BJ (cell line): ENCODE results near the gene NEO1. TPM values are rescaled to one million over a fixed set of nuclear protein-coding genes. Genes with fewer than 3 reads are reported as not detected.

Source experiments
- CTCF ChIA-PET: fragments of 350-600 bp; formaldehyde crosslinking; extraction: SDS; loops from one replicate; lab custom pipeline; 2021; ENCODE audit warnings: antibody characterized with exemption, inconsistent platforms; lab: Yijun Ruan, JAX
- POLR2A ChIA-PET: fragments of 300-600 bp; sonication (Branson Sonifier 250); formaldehyde crosslinking; extraction: SDS; loops from one replicate; lab custom pipeline; 2021; ENCODE audit warnings: antibody characterized with exemption; lab: Charles Lee
- DNase-seq: peaks from one replicate; pipeline ENCODE4 v3.0.0-alpha.2; 2011; ENCODE audit warnings: low read depth
- H3K27me3 ChIP-seq: 2 replicates; pipeline ENCODE4 v1.6.0; 2011; ENCODE audit warnings: low read length; ENCODE audit not compliant: control insufficient read depth, insufficient read depth
- H3K36me3 ChIP-seq: 2 replicates; pipeline ENCODE4 v1.5.1; 2011; ENCODE audit warnings: low read length; ENCODE audit not compliant: control insufficient read depth, insufficient read depth
- H3K4me3 ChIP-seq: 2 replicates; pipeline ENCODE4 v1.5.1; 2011; ENCODE audit warnings: low read depth, mild to moderate bottlenecking, control low read depth, low read length
- CTCF ChIP-seq: IDR thresholded peaks from 2 replicates; pipeline ENCODE4 v1.5.1; 2011; ENCODE audit warnings: low read depth, mild to moderate bottlenecking, control low read depth, inconsistent platforms, low read length, moderate library complexity; ENCODE audit not compliant: insufficient read depth
- polyA plus RNA-seq: library from polyadenylated mRNA; depleted of rRNA; stranded (reverse); fragments of >200 nt; gene quantifications from 2 replicates; pipeline ENCODE4 v1.2.3, GENCODE V29; 2011

NEO1 gene
- polyA plus RNA-seq, 1 experiment: 2.9 TPM

GRCh38 chr15:73324496-73325170 is 272.4 kb downstream of the NEO1 start:
- Histone ChIP-seq H3K27me3 (no peaks in the 10 kb centered on the region), H3K36me3 (no peaks in the 10 kb centered on the region), H3K4me3 (no peak overlapping the region)
- POLR2A ChIA-PET: no interaction called here
- no peak for DNase-seq
- TF ChIP-seq CTCF: no peak
- CTCF ChIA-PET: no interaction called here

GRCh38 chr15:73325191-73325861 is 273.1 kb downstream of the NEO1 start:
- DNase-seq: no peak
- no peak overlapping the region for H3K4me3 ChIP-seq
- peak; percentile 2; the same call in 1 of the 2 replicates for TF ChIP-seq CTCF
- ChIA-PET POLR2A (no interaction called here), CTCF (no interaction called here)
- H3K27me3 ChIP-seq: no peaks in the 10 kb centered on the region
- H3K36me3 ChIP-seq: no peaks in the 10 kb centered on the region

GRCh38 chr15:73326157-73326556 is 273.9 kb downstream of the NEO1 start:
- Histone ChIP-seq H3K36me3 (no peaks in the 10 kb centered on the region), H3K27me3 (no peaks in the 10 kb centered on the region), H3K4me3 (no peak overlapping the region)
- no peak for TF ChIP-seq CTCF
- POLR2A ChIA-PET: no interaction called here
- DNase-seq: no peak
- CTCF ChIA-PET: no interaction called here

GRCh38 chr15:73328149-73328820 is 276.0 kb downstream of the NEO1 start:
- POLR2A ChIA-PET: no interaction called here
- CTCF ChIA-PET: interaction anchor here (2.1 kb wide), 1 partner anchor 54 kb away, joined by 5 read pairs; no protein-coding TSS in a partner anchor

More at GRCh38 chr15:73328149-73328820, 276.0 kb downstream of the NEO1 start:
- Histone ChIP-seq H3K27me3 (no peaks in the 10 kb centered on the region), H3K36me3 (no peaks in the 10 kb centered on the region), H3K4me3 (no peak overlapping the region)
- DNase-seq: no peak
- no peak for TF ChIP-seq CTCF
